ENCODE measurements around the gene SLC17A7.

Gene SLC17A7

DNA sequence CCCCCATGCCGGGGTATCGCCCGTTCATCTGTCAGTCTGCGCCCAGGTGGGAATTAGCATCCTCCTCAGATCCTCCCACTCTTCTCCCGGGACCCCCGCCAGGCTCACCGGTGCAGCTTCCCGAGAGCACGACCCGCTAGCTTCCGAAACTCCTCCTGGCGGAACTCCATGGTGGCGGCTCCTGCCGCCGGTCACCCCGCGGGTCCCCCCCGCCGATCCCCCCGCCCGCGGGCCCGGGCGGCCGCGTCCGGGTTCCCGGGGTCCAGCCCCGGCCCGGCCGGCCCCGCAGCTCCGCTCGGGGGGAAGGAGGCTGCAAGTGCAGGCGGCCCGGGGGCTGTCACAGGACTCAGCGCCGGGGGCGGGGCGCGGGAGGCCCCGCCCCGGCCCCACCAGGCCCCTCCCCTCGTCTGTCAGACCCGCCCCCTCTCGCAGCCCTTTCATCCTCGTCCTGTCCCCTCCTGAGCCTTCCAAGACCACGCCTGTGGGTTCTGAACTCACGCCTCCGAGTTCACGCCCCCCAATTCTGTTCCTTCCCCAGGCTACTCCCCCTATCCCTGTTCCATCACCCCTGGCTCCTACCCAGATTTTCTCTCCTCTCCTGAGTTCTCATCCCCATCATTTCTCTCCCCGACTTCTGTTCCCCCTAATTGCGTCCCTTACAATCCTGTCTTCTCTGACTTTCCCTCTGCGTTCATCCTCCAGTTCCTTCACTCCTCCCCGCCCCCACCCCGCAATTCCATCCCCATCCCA lies at the start of gene SLC17A7:
Gene SLC17A7, minus strand, starts transcription at position 318 of the 750 bp plus-strand sequence. Its CDS starts 148 bp downstream, at position 170.
- peak; percentile 52 for DNase-seq (ENCODE audit: low spot score)
- POLR2A ChIA-PET (ENCODE audit: low non-redundant PET): no interaction called here
- CTCF ChIA-PET: interaction anchor here (0.7 to 1.2 kb wide), 2 partner anchors 49 kb away, joined by 3 to 9 read pairs; no protein-coding TSS in a partner anchor
- TF ChIP-seq, protein P1, sequence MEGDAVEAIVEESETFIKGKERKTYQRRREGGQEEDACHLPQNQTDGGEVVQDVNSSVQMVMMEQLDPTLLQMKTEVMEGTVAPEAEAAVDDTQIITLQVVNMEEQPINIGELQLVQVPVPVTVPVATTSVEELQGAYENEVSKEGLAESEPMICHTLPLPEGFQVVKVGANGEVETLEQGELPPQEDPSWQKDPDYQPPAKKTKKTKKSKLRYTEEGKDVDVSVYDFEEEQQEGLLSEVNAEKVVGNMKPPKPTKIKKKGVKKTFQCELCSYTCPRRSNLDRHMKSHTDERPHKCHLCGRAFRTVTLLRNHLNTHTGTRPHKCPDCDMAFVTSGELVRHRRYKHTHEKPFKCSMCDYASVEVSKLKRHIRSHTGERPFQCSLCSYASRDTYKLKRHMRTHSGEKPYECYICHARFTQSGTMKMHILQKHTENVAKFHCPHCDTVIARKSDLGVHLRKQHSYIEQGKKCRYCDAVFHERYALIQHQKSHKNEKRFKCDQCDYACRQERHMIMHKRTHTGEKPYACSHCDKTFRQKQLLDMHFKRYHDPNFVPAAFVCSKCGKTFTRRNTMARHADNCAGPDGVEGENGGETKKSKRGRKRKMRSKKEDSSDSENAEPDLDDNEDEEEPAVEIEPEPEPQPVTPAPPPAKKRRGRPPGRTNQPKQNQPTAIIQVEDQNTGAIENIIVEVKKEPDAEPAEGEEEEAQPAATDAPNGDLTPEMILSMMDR (conservative IDR thresholded peaks at IDR 0.05; ENCODE audit: low read depth): no peak
- H3K27ac ChIP-seq: peak within 1 kb of the TSS; percentile 84

DNA sequence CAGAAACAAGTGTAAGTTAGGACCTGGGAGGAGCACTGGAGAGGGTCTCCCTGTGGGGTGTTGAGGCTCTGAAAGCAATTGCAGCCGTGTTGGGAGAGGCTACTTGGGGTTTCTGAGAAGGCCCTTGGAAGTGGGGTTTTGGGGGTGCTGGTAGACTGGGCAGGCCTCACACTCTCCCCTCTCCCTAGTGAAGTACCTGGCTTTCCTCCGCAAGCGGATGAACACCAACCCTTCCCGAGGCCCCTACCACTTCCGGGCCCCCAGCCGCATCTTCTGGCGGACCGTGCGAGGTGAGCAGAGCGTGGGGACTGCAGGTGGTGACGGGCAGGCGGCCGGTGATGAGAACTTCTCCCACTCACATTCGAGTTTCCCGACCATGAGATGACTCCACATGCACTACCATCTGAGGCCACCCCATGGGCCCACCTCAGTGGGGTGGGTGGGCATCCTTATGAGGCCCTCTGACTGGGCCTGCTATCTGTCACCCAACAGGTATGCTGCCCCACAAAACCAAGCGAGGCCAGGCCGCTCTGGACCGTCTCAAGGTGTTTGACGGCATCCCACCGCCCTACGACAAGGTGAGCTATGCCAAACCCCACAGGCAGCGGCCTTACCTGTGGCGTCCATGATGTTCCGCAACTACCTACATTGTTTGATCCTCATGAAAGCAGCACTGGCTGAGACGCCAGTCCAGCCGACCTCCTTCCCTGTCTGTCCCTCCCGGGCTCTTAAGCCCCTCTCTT lies 49.1 kb upstream of the SLC17A7 start:
- no peak for DNase-seq (ENCODE audit: low spot score)
- CTCF ChIA-PET: no interaction called here
- TF ChIP-seq, protein P1 (conservative IDR thresholded peaks at IDR 0.05; ENCODE audit: low read depth): no peak
- peak overlapping the region; percentile 88 for H3K27ac ChIP-seq
- POLR2A ChIA-PET (ENCODE audit: low non-redundant PET): no interaction called here

DNA sequence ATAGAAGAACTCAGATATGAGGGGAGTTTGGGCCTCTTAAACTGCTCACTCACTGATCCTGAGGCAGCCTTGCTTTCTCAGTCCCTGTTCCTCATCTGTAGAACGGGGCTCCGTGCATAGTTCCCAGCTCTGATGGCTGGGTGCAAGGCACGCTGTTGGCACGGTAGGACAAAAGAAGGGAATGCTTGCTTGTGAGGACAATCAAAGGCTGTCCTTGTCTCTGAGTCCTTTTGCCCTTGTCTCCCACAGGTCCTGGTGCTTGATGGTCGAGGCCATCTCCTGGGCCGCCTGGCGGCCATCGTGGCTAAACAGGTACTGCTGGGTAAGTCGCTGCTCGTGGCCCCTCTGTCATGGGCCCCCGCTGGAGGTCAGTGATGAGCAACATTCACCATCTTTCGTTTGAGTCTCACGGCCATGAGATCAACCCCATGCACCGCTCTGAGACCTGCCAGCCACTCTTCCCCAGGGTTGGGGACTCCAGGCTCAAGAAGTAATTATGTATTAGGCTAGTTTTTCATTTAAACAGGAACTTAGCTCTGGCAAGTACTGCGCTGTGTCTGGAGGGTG lies 48.4 kb upstream of the SLC17A7 start:
- TF ChIP-seq, protein P1 (conservative IDR thresholded peaks at IDR 0.05; ENCODE audit: low read depth): no peak
- DNase-seq (ENCODE audit: low spot score): no peak
- peak overlapping the region; percentile 88 for H3K27ac ChIP-seq
- CTCF ChIA-PET: interaction anchor here (0.6 kb wide), 1 partner anchor 64 kb away, joined by 3 read pairs; no protein-coding TSS in a partner anchor
- POLR2A ChIA-PET (ENCODE audit: low non-redundant PET): interaction anchor here (0.6 kb wide), 1 partner anchor 38 kb away, joined by 3 read pairs; the partner anchor contains the start of gene PIH1D1

DNA sequence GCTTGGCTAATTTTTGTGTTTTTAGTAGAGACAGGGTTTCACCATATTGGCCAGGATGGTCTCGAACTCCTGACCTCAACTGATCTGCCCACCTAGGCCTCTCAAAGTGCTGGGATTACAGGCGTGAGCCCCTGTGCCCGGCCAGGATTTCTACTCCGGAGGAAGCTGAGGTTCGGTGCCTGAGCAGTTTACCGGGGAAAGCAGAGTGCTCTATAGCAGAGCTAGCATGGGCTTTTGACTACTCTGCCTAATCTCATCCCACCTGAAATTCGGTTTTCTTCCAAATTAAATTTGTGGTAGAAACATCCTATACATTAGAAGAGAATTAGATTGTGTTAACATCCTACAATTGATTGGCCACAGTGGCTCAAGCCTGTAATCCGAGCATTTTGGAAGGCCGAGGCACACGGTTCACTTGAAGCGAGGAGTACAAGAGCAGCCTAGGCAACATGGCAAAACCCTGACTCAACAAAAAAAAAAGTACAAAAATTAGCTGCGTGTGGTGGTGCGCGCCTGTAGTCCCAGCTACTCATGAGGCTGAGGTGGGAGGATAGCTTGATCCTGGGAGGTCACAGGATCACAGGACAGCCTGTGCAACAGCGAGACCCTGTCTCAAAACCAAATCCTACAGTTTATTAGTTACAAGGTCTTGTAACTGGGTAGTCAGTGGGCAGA lies 47.7 kb upstream of the SLC17A7 start:
- ChIA-PET POLR2A (ENCODE audit: low non-redundant PET) (interaction anchor here (0.6 kb wide), 2 partner anchors 37 to 432 kb away, joined by 3 to 4 read pairs; partner anchors contain the start of gene PIH1D1), CTCF (interaction anchor here (0.6 to 0.7 kb wide), 2 partner anchors 16 to 63 kb away, joined by 3 read pairs; no protein-coding TSS in a partner anchor)
- TF ChIP-seq, protein P1 (conservative IDR thresholded peaks at IDR 0.05; ENCODE audit: low read depth): no peak
- no peak for DNase-seq (ENCODE audit: low spot score)
- peak overlapping the region; percentile 88 for H3K27ac ChIP-seq

DNA sequence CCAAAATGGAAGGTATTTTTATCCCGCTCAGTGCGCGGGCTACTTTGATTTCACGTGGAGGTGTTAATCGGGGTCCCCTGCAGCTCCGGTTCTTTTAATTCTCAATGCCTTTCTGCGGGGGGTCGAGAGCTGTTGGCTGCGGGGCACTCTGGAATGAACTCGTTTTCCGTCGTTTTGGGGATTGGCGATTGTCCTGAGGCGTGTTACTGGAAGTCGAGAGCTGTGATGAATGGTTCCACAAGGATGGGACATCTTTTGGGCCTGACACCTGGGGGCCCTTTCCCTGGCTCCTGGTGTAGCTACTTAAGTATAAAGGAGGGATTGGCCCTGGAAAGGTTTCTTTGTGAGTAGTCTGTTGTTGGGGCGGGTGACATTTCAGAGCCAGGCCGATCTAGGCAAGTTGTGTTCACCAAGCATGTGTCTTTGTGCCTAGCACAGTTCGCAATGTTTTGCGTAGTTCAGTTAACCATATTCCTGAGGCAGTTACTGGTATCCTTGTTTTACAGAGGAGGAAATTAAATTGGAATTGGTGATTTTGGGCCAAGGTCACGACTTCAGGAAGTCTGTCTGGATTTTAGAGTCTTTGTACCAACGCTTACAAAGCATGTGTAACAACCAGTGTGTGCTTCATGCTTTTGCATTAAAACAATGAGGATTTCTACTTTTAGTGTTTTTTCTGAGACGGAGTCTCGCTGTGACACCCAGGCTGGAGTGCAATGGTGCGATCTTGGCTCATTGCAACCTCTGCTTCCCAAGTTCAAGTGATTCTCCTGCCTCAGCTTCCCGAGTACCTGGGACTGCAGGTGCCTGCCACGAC lies 46.9 kb upstream of the SLC17A7 start:
- H3K27ac ChIP-seq: peak overlapping the region; percentile 88
- TF ChIP-seq, protein P1 (conservative IDR thresholded peaks at IDR 0.05; ENCODE audit: low read depth): no peak
- ChIA-PET CTCF (interaction anchor here (0.6 to 0.7 kb wide), 3 partner anchors 14 to 135 kb away, joined by 3 to 4 read pairs (median 4); no protein-coding TSS in a partner anchor), POLR2A (ENCODE audit: low non-redundant PET) (interaction anchor here (0.6 to 0.9 kb wide), 3 partner anchors 8 to 36 kb away, joined by 3 to 4 read pairs (median 4); partner anchors contain the start of gene PIH1D1)
- DNase-seq (ENCODE audit: low spot score): no peak
